ENCODE measurements around the gene MAPK4. TPM values are rescaled to one million over a fixed set of nuclear protein-coding genes. Genes with fewer than 3 reads are reported as not detected.

Gene MAPK4
- total RNA-seq, 2 donors from 2014 or later = 10.6 to 12.6 TPM

GRCh38 chr18:50694147-50694546 is 134.3 kb downstream of the MAPK4 start:
- Histone ChIP-seq H3K4me3 (no peak overlapping the region), H3K27me3 (replicated peaks; ENCODE audit: insufficient read depth) (no peaks in the 10 kb centered on the region), H3K36me3 (no peaks in the 10 kb centered on the region), H3K9me3 (no peaks in the 10 kb centered on the region), H3K27ac (no peak overlapping the region), H3K4me1 (replicated peaks) (no peaks in the 10 kb centered on the region)
- 79% methylated on average over 4 of the region's 4 CpGs for WGBS
- intact Hi-C loops (cut with DNase I) = no loop called here
- no peak for DNase-seq (ENCODE audit: low spot score)
- no peak for TF ChIP-seq POLR2AphosphoS5 (IDR thresholded peaks at IDR 0.05)
- no peak for TF ChIP-seq POLR2A (IDR thresholded peaks at IDR 0.05)
- TF ChIP-seq, protein P1, sequence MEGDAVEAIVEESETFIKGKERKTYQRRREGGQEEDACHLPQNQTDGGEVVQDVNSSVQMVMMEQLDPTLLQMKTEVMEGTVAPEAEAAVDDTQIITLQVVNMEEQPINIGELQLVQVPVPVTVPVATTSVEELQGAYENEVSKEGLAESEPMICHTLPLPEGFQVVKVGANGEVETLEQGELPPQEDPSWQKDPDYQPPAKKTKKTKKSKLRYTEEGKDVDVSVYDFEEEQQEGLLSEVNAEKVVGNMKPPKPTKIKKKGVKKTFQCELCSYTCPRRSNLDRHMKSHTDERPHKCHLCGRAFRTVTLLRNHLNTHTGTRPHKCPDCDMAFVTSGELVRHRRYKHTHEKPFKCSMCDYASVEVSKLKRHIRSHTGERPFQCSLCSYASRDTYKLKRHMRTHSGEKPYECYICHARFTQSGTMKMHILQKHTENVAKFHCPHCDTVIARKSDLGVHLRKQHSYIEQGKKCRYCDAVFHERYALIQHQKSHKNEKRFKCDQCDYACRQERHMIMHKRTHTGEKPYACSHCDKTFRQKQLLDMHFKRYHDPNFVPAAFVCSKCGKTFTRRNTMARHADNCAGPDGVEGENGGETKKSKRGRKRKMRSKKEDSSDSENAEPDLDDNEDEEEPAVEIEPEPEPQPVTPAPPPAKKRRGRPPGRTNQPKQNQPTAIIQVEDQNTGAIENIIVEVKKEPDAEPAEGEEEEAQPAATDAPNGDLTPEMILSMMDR (IDR thresholded peaks at IDR 0.05) = no peak

DNA sequence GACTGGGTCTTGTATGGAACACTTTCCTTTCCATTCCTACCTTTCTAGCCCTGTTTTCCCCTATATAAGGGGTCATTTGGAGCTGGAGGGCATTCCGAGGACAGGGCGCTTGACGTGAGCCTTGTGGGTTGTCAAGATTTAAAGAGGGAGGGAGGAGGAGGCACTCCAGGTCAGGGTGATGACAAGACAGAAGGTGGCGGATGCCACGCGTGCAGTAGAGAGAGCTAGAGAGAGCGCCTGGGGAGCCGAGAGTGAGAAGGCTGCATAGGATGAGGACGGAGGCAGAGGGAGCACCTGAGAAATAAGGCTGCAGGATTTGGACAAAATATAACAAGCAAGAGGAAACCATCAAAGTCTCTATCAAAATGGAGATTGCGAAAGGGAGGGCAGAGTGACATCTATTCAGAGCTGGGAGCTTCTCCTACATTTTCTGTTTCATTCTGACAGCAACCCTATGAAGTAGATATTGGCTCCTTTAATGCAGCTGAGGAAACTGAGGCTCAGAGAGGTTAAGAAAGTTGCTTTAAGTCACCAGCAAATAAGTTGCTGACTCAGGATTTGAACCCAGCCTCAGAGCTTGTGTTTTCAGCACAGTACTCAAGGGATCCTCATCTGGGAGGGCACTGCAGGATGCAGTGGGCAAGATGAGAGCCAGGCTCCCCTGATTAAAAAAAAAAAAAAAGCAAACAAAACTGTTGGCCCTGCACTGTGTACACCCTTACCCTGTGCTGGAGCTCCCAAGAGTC is 135.7 kb downstream of the MAPK4 start:
- WGBS = 94% methylated on average over 10 of the region's 10 CpGs
- DNase-seq (ENCODE audit: low spot score) = no peak

GRCh38 chr18:50696436-50696835 is 136.5 kb downstream of the MAPK4 start:
- no peak overlapping the region for H3K27ac ChIP-seq
- intact Hi-C loops (cut with DNase I) = no loop called here
- no peaks in the 10 kb centered on the region for H3K36me3 ChIP-seq
- no peaks in the 10 kb centered on the region for H3K4me1 ChIP-seq (replicated peaks)
- H3K27me3 ChIP-seq (replicated peaks; ENCODE audit: insufficient read depth) = no peaks in the 10 kb centered on the region
- H3K4me3 ChIP-seq = no peak overlapping the region
- 76% methylated on average over 7 of the region's 7 CpGs for WGBS
- no peak for DNase-seq (ENCODE audit: low spot score)
- TF ChIP-seq POLR2AphosphoS5 (IDR thresholded peaks at IDR 0.05) (no peak), POLR2A (IDR thresholded peaks at IDR 0.05) (no peak)
- TF ChIP-seq, protein P1 (IDR thresholded peaks at IDR 0.05) = no peak
- H3K9me3 ChIP-seq = no peaks in the 10 kb centered on the region

More for the DNA sequence above, 135.7 kb downstream of the MAPK4 start:
- no peaks in the 10 kb centered on the region for H3K27me3 ChIP-seq (replicated peaks; ENCODE audit: insufficient read depth)
- H3K27ac ChIP-seq = no peak overlapping the region
- intact Hi-C loops (cut with DNase I) = no loop called here
- H3K36me3 ChIP-seq = no peaks in the 10 kb centered on the region
- TF ChIP-seq, protein P1 (IDR thresholded peaks at IDR 0.05) = no peak
- TF ChIP-seq POLR2A (IDR thresholded peaks at IDR 0.05) = no peak
- TF ChIP-seq POLR2AphosphoS5 (IDR thresholded peaks at IDR 0.05) = no peak
- H3K4me3 ChIP-seq = no peak overlapping the region
- H3K4me1 ChIP-seq (replicated peaks) = no peaks in the 10 kb centered on the region
- no peaks in the 10 kb centered on the region for H3K9me3 ChIP-seq

DNA sequence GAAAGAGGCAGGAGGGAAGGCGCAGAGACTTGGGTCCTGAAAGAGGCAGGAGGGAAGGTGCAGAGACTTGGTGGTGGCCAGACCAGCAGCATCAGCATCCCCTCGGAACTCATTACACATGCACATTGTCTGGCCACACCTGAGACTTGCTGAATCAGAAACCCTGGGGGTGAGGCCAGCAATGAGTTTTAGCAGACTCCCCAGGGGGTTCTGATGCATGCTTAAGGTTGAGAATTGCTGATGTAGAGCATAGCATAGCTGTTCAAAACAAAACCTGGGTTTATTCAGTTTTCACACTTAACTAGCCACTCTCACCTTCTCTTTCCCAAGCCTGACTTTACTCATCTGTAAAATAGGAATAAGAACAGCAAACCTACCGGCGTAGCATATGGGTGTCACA is 137.0 kb downstream of the MAPK4 start:
- intact Hi-C loops (cut with DNase I) = no loop called here
- H3K27ac ChIP-seq = no peak overlapping the region
- no peaks in the 10 kb centered on the region for H3K9me3 ChIP-seq
- no peak for DNase-seq (ENCODE audit: low spot score)
- no peaks in the 10 kb centered on the region for H3K27me3 ChIP-seq (replicated peaks; ENCODE audit: insufficient read depth)
- WGBS = 85% methylated on average over 4 of the region's 4 CpGs
- TF ChIP-seq POLR2AphosphoS5 (IDR thresholded peaks at IDR 0.05) (no peak), POLR2A (IDR thresholded peaks at IDR 0.05) (no peak)
- TF ChIP-seq, protein P1 (IDR thresholded peaks at IDR 0.05) = no peak
- no peak overlapping the region for H3K4me3 ChIP-seq
- H3K36me3 ChIP-seq = no peaks in the 10 kb centered on the region
- H3K4me1 ChIP-seq (replicated peaks) = no peaks in the 10 kb centered on the region

DNA sequence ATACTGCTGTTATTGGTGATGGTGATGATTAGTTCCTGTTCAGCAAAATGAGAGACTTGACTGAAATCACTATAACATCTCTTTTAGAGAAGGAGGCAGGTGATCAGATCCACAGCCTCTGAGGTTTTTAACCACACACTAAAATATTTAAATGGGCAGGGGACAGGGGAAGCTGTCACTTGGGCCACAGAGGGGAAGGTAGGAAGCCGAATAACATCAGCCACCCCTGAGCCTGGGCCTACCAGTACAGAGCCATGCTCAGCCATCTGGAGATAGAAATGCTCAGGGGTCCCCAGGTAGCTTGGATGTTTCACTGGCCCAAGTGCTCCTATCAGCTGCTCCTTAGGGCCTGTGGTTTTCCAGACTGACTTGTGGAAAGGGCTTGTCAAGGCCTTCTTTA is 137.6 kb downstream of the MAPK4 start:
- TF ChIP-seq, protein P1 (IDR thresholded peaks at IDR 0.05) = no peak
- TF ChIP-seq POLR2A (IDR thresholded peaks at IDR 0.05) = no peak
- TF ChIP-seq POLR2AphosphoS5 (IDR thresholded peaks at IDR 0.05) = no peak
- WGBS = 100% methylated on average over 1 of the region's 1 CpG
- intact Hi-C loops (cut with DNase I) = no loop called here
- H3K27me3 ChIP-seq (replicated peaks; ENCODE audit: insufficient read depth) = no peaks in the 10 kb centered on the region
- no peaks in the 10 kb centered on the region for H3K36me3 ChIP-seq
- no peaks in the 10 kb centered on the region for H3K4me1 ChIP-seq (replicated peaks)
- H3K9me3 ChIP-seq = no peaks in the 10 kb centered on the region
- DNase-seq (ENCODE audit: low spot score) = no peak
- no peak overlapping the region for H3K4me3 ChIP-seq
- H3K27ac ChIP-seq = no peak overlapping the region

Data from prostate gland (tissue), 2 donors.